GM19397 (cell line): ENCODE results near the gene ELMO3.

ENCODE experiments used
- ATAC-seq: cut with Tn5 transposase; IDR thresholded peaks from one replicate; pipeline ENCODE4 v1.9.1; 2021; ENCODE audit warnings: mild to moderate bottlenecking, moderate library complexity; ENCODE audit not compliant: unreplicated experiment

The ELMO3 gene

GRCh38 chr16:67212766-67213165 is 13.8 kb downstream of the ELMO3 start:
- ATAC-seq: no peak

GRCh38 chr16:67213197-67214019 is 14.5 kb downstream of the ELMO3 start:
- no peak for ATAC-seq

- ATAC-seq: no peak
These were observed 16.8 kb downstream of the ELMO3 start for GRCh38 chr16:67215706-67216105.

GRCh38 chr16:67216612-67217490 is 17.9 kb downstream of the ELMO3 start:
- ATAC-seq: no peak

GRCh38 chr16:67223992-67224391 is 25.1 kb downstream of the ELMO3 start:
- ATAC-seq: no peak

GRCh38 chr16:67226295-67226803 is 27.4 kb downstream of the ELMO3 start:
- ATAC-seq: no peak

- ATAC-seq: peak; percentile 96
These were observed 28.1 kb downstream of the ELMO3 start, which contains the start of gene TMEM208 for GRCh38 chr16:67226804-67227566. Gene TMEM208, plus strand, starts transcription at chr16:67227130. Its CDS starts 89 bp downstream, at chr16:67227219.

GRCh38 chr16:67227567-67227921 is 28.6 kb downstream of the ELMO3 start:
- no peak for ATAC-seq

- ATAC-seq: no peak
These were observed 29.3 kb downstream of the ELMO3 start for GRCh38 chr16:67228034-67228785.

GRCh38 chr16:67228905-67229304 is 30.0 kb downstream of the ELMO3 start:
- no peak for ATAC-seq

- no peak for ATAC-seq
These were observed 31.2 kb downstream of the ELMO3 start for GRCh38 chr16:67229906-67230808.

- ATAC-seq: no peak
These were observed 32.1 kb downstream of the ELMO3 start for GRCh38 chr16:67230809-67231660.

- ATAC-seq: no peak
These were observed 34.7 kb downstream of the ELMO3 start for GRCh38 chr16:67233596-67233995.

- no peak for ATAC-seq
These were observed 35.3 kb downstream of the ELMO3 start for GRCh38 chr16:67234180-67234597.

- ATAC-seq: no peak
These were observed 37.1 kb downstream of the ELMO3 start for GRCh38 chr16:67235816-67236562.

GRCh38 chr16:67236563-67237395 is 37.8 kb downstream of the ELMO3 start:
- ATAC-seq: no peak
